Activated CD4-positive, alpha-beta memory T cell treated with anti-CD3 and anti-CD28 coated beads, Interleukin-2, amount 10 ng/mL, durations not matched to agents 7 days and 5 days (primary cell): Measurements from ENCODE around the gene CELA2A. TPM values are rescaled to one million over a fixed set of nuclear protein-coding genes. Genes with fewer than 3 reads are reported as not detected.
"Not testable (repeated sequence)": the region's sequence is repeated elsewhere in the genome, so short reads cannot be mapped to it uniquely, and the experiment has no call there.

Source experiments
- CTCF ChIA-PET: fragments of 350-600 bp; sonication (Branson Sonifier 250); formaldehyde crosslinking; loops from one replicate; lab custom pipeline; 2021; ENCODE audit warnings: antibody characterized with exemption, inconsistent platforms; lab: Charles Lee
- POLR2A ChIA-PET: fragments of 350-600 bp; sonication (Branson Sonifier 250); formaldehyde crosslinking; loops from one replicate; lab custom pipeline; 2021; ENCODE audit warnings: antibody characterized with exemption; lab: Charles Lee
- DNase-seq: peaks from one replicate; pipeline ENCODE4 v3.0.0-alpha.2; 2020
- H3K27ac Mint-ChIP-seq: one replicate; pipeline ENCODE4 v1.8.0; 2021; ENCODE audit warnings: mild to moderate bottlenecking, mixed read lengths
- H3K27me3 Mint-ChIP-seq: one replicate; pipeline ENCODE4 v1.8.0; 2021; ENCODE audit warnings: mixed read lengths
- H3K36me3 Mint-ChIP-seq: one replicate; pipeline ENCODE4 v1.8.0; 2021; ENCODE audit warnings: low read depth, mixed read lengths
- H3K4me1 Mint-ChIP-seq: one replicate; pipeline ENCODE4 v1.8.0; 2021; ENCODE audit warnings: mixed read lengths
- H3K4me3 Mint-ChIP-seq: one replicate; pipeline ENCODE4 v1.8.0; 2021; ENCODE audit warnings: mild to moderate bottlenecking, mixed read lengths
- H3K9me3 Mint-ChIP-seq: one replicate; pipeline ENCODE4 v1.8.0; 2021; ENCODE audit warnings: mixed read lengths
- total RNA-seq, 2 experiments: library from RNA; stranded (reverse); gene quantifications; one replicate each; pipeline ENCODE4 v1.2.3, GENCODE V29; 2021

CELA2A gene
- total RNA-seq, 2 experiments from 2014 or later, result not detected

DNA sequence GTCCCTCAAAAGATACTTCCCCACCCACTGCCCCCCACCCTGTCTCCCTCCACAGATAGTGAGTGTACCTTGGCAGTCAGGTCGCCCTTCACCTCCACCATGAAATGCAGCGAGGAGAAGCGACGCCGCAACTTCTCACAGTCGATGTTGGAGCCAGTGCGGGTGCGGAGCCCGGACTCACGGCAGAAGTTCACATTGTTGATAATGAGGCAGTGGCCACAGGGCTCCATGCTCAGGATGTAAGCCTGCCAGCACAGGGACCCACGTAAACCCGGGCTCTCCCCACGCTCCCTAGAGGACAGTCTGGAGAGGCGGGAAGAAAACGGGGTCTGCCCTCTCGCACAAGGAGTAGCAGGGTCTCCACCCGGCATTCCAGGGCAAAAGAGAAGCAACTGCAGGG, 50.3 kb downstream of the CELA2A start:
- H3K27me3 Mint-ChIP-seq, result no peaks in the 10 kb centered on the region
- ChIA-PET POLR2A (no interaction called here), CTCF (no interaction called here)
- peaks cover 5% of the 10 kb centered on the region for H3K4me1 Mint-ChIP-seq
- H3K27ac Mint-ChIP-seq, result no peak overlapping the region
- no peak for DNase-seq
- H3K9me3 Mint-ChIP-seq, result no peaks in the 10 kb centered on the region
- H3K36me3 Mint-ChIP-seq, result peaks cover 21% of the 10 kb centered on the region
- no peak overlapping the region for H3K4me3 Mint-ChIP-seq

DNA sequence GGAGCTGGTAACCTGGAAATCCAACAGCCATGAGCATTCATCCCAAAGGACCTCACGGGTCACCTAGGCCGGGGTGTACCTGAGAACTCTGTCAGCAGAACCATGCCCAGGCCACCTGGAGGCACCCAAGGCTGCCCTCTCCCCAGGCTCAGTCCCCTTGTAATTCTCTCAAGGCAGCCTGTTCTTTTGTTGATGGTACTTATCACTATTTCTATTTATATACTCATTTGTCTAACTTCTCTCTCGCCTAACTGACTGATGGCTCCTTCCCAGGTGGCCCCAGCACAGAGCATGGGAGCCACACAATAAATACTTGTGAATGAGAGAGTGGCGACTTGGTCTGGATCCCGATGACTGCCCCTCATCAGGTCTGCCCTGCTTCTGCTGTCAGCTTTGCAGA, 50.7 kb downstream of the CELA2A start:
- peaks cover 26% of the 10 kb centered on the region for H3K36me3 Mint-ChIP-seq
- H3K9me3 Mint-ChIP-seq, result no peaks in the 10 kb centered on the region
- ChIA-PET POLR2A (no interaction called here), CTCF (no interaction called here)
- DNase-seq, result no peak
- H3K4me1 Mint-ChIP-seq, result peaks cover 5% of the 10 kb centered on the region
- H3K27me3 Mint-ChIP-seq, result no peaks in the 10 kb centered on the region
- H3K27ac Mint-ChIP-seq, result no peak overlapping the region
- H3K4me3 Mint-ChIP-seq, result no peak overlapping the region

GRCh38 chr1:15508700-15509487, 52.4 kb downstream of the CELA2A start:
- Mint-ChIP-seq H3K27ac (no peak overlapping the region), H3K9me3 (no peaks in the 10 kb centered on the region), H3K4me3 (no peak overlapping the region), H3K4me1 (peaks cover 14% of the 10 kb centered on the region), H3K36me3 (peaks cover 35% of the 10 kb centered on the region), H3K27me3 (no peaks in the 10 kb centered on the region)
- ChIA-PET CTCF (interaction anchor here (1.2 kb wide), 1 partner anchor 60 kb away, joined by 3 read pairs; no protein-coding TSS in a partner anchor), POLR2A (no interaction called here)
- DNase-seq, result no peak

DNA sequence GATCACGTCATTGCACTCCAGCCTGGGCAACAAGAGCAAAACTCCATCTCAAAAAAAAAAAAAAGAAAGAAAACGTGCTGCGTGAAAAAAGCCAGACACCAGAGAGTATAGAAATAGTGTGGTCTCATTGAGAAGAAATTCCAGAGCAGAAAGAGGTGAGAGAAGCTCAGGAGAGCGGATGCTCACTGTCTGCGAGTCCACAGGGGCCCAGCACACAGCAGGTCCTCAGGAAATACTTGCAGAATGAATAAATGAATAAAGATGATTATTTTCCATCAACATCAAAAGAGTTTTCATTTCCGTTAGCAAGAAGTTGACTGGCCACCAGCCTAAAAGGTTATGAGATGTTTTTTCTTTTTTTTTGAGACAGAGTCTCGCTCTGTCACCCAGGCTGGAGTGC, 53.1 kb downstream of the CELA2A start:
- H3K27ac Mint-ChIP-seq, result no peak overlapping the region
- H3K36me3 Mint-ChIP-seq, result peaks cover 41% of the 10 kb centered on the region
- H3K4me3 Mint-ChIP-seq, result no peak overlapping the region
- H3K9me3 Mint-ChIP-seq, result no peaks in the 10 kb centered on the region
- no peak for DNase-seq
- POLR2A ChIA-PET, result no interaction called here
- no peaks in the 10 kb centered on the region for H3K27me3 Mint-ChIP-seq
- CTCF ChIA-PET, result interaction anchor here (1.2 kb wide), 1 partner anchor 61 kb away, joined by 3 read pairs; no protein-coding TSS in a partner anchor
- peaks cover 21% of the 10 kb centered on the region for H3K4me1 Mint-ChIP-seq

- H3K4me3 Mint-ChIP-seq, result no peak overlapping the region
- no peak for DNase-seq
- ChIA-PET CTCF (no interaction called here), POLR2A (no interaction called here)
- no peaks in the 10 kb centered on the region for H3K9me3 Mint-ChIP-seq
- H3K36me3 Mint-ChIP-seq, result peaks cover 49% of the 10 kb centered on the region
- no peak overlapping the region for H3K27ac Mint-ChIP-seq
- peaks cover 32% of the 10 kb centered on the region for H3K4me1 Mint-ChIP-seq
- no peaks in the 10 kb centered on the region for H3K27me3 Mint-ChIP-seq
Observed at GRCh38 chr1:15510611-15511405, 54.3 kb downstream of the CELA2A start.

DNA sequence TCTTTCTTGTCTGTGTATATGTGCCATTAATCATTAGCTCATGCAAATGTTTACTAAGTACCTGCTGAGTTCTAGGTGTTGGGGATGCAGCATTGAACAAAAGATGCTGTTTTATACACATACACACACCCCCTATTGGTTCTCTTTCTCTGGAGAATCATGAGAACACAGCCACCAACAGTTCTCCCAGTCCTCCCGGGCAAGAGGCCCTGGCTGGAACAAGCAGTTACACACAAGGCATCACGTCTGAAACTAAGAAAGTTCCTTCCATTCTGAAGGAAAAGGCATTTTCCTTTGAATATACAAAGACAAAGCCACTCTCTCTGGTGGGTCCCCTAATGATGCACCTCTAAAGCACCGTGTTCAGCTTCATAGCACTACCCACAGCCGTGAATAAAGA, 56.7 kb downstream of the CELA2A start:
- Mint-ChIP-seq H3K9me3 (no peaks in the 10 kb centered on the region), H3K27ac (no peak overlapping the region), H3K27me3 (no peaks in the 10 kb centered on the region), H3K4me1 (peaks cover 51% of the 10 kb centered on the region), H3K4me3 (no peak overlapping the region), H3K36me3 (peaks cover 67% of the 10 kb centered on the region)
- POLR2A ChIA-PET, result interaction anchor here (1.4 kb wide), 1 partner anchor 169 kb away, joined by 3 read pairs; no protein-coding TSS in a partner anchor
- CTCF ChIA-PET, result no interaction called here
- DNase-seq, result no peak

GRCh38 chr1:15513919-15514318, 57.4 kb downstream of the CELA2A start:
- Mint-ChIP-seq H3K4me3 (no peak overlapping the region), H3K27me3 (no peaks in the 10 kb centered on the region), H3K9me3 (no peaks in the 10 kb centered on the region), H3K4me1 (peaks cover 56% of the 10 kb centered on the region), H3K27ac (peak overlapping the region; percentile 80), H3K36me3 (peaks cover 70% of the 10 kb centered on the region)
- DNase-seq, result no peak
- ChIA-PET CTCF (interaction anchor here (0.6 to 1.9 kb wide), 4 partner anchors 8 to 58 kb away, joined by 3 to 4 read pairs (median 3); no protein-coding TSS in a partner anchor), POLR2A (interaction anchor here (1.0 to 2.3 kb wide), 3 partner anchors 10 to 170 kb away, joined by 3 to 11 read pairs (median 4); partner anchors contain the start of gene CASP9)

DNA sequence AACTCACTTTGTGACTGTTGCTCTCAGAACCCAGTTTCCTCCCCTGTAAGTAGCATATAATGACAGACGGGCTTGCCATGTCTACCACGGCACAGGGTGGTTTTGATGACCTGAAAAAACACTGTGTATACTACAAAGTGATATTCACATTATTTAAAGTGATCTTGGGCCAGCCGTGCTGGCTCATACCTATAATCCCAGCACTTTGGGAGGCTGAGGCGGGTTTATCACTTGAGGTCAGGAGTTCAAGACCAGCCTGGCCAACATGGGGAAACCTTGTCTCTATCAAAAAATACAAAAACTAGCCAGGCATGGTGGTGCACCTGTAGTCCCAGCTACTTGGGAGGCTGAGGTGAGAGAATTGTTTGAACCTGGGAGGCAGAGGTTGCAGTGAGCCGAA, 58.0 kb downstream of the CELA2A start:
- H3K4me1 Mint-ChIP-seq, result peaks cover 59% of the 10 kb centered on the region
- not testable (repeated sequence) for DNase-seq, H3K9me3 Mint-ChIP-seq, H3K27me3 Mint-ChIP-seq, H3K4me3 Mint-ChIP-seq
- peak overlapping the region; percentile 80 for H3K27ac Mint-ChIP-seq
- ChIA-PET CTCF (interaction anchor here (1.0 to 1.9 kb wide), 4 partner anchors 9 to 15 kb away, joined by 3 to 4 read pairs (median 3); partner anchors contain the start of gene DNAJC16), POLR2A (interaction anchor here (0.6 to 2.3 kb wide), 5 partner anchors 9 to 171 kb away, joined by 3 to 11 read pairs (median 4); partner anchors contain the start of gene CASP9)
- peaks cover 70% of the 10 kb centered on the region for H3K36me3 Mint-ChIP-seq

DNA sequence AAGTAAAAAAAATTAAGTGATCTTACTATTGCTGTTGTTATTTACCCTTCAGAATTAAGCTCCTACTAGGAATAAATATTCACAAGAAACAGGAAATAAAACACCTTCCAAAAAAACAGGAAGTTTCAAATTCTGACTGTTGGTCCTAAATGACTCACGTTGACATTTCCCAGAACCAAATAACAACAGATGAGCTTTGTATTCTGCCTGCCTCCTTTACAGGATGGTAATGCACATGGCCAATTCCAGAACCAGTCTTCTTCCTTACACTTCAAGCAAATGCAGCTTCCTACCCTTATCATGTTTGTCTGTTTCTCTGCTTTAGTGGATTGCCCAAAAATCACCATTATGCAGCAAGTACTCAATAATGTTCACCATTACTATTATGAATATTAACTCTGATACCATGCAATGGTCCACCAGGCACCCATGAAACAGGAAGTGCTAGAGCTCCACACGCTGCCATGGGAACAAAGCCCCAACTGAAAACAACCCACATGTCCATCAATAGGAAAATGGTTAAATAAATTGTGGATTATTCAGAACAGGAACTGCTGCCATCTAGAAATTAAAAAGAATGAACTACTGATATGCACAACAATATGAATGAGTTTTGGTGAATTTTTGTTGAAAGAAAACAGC, 58.6 kb downstream of the CELA2A start:
- Mint-ChIP-seq H3K36me3 (peaks cover 70% of the 10 kb centered on the region), H3K4me1 (peaks cover 61% of the 10 kb centered on the region), H3K9me3 (no peaks in the 10 kb centered on the region), H3K27ac (peak overlapping the region; percentile 80), H3K4me3 (no peak overlapping the region), H3K27me3 (no peaks in the 10 kb centered on the region)
- POLR2A ChIA-PET, result interaction anchor here (0.6 to 2.3 kb wide), 3 partner anchors 9 to 80 kb away, joined by 3 to 11 read pairs (median 8); partner anchors contain the start of gene CASP9
- no peak for DNase-seq
- CTCF ChIA-PET, result interaction anchor here (1.1 to 1.9 kb wide), 2 partner anchors 9 to 12 kb away, joined by 3 to 4 read pairs; partner anchors contain the start of gene DNAJC16

DNA sequence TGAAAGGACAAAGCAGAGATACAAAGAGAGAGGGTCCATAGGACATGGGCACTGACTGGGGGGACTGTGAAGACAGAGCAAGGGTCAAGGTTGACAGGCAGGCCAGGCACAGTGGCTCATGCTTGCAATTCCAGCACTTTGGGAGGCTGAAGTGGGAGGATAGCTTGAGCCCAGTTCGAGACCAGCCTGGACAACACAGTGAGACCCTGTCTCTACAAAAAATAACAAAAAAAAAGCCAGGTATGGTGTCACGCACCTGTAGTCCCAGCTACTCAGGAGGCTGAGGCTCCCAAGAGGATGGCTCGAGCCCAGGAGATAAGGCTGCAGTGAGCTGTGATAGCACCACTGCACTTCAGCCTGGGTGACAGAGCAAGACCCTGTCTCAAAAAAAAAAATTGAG, 63.1 kb downstream of the CELA2A start:
- H3K4me3 Mint-ChIP-seq, result no peak overlapping the region
- ChIA-PET POLR2A (no interaction called here), CTCF (no interaction called here)
- H3K4me1 Mint-ChIP-seq, result peaks cover 63% of the 10 kb centered on the region
- no peaks in the 10 kb centered on the region for H3K27me3 Mint-ChIP-seq
- H3K36me3 Mint-ChIP-seq, result peaks cover 38% of the 10 kb centered on the region
- no peak overlapping the region for H3K27ac Mint-ChIP-seq
- DNase-seq, result no peak
- H3K9me3 Mint-ChIP-seq, result no peaks in the 10 kb centered on the region

DNA sequence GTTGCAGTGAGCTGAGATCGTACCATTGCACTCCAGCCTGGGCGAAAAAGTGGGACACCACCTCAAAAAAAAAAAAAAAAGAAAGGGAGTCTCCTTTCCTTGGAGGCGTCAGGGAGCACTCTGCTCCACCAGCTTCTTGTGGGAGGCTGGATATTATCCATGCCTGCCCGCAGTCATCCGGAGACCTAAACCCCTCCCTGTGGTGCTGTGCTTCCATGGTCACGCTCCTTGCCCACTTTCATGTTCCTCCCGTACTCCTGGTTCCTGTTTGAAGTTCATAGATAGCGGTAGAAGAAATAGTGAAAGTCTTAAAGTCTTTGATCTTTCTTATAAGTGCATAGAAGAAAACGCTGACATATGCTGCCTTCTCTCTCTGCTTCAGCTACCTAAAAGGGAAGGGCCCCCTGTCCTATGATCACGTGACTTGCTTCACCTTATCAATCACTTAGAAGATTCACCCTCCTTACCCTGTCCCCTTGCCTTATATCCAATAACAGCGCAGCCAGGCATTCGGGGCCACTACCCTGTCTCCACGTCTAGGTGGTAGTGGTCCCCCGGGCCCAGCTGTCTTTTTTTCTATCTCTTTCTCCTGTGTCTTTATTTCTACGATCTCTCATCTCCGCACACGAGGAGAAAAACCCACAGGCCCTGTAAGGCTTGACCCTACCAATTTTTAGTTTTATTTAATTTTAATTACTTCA, 64.8 kb downstream of the CELA2A start:
- peak; percentile 15 for DNase-seq
- CTCF ChIA-PET, H3K4me3 Mint-ChIP-seq, H3K9me3 Mint-ChIP-seq, H3K27me3 Mint-ChIP-seq: not testable (repeated sequence)
- peaks cover 30% of the 10 kb centered on the region for H3K36me3 Mint-ChIP-seq
- peak overlapping the region; percentile 28 for H3K27ac Mint-ChIP-seq
- H3K4me1 Mint-ChIP-seq, result peaks cover 63% of the 10 kb centered on the region
- POLR2A ChIA-PET, result interaction anchor here (0.6 kb wide), 1 partner anchor 165 kb away, joined by 3 read pairs; no protein-coding TSS in a partner anchor
